HG03066 (cell line): ENCODE data around the gene CENPU.
"Not testable (repeated sequence)": the region's sequence is repeated elsewhere in the genome, so short reads cannot be mapped to it uniquely, and the experiment has no call there.

ENCODE experiments used
- ATAC-seq: cut with Tn5 transposase; IDR thresholded peaks from one replicate; pipeline ENCODE4 v1.9.1; 2021; ENCODE audit warnings: low read depth; ENCODE audit not compliant: unreplicated experiment

CENPU gene

GRCh38 chr4:184752496-184753275 lies 18.8 kb upstream of the CENPU start:
- no peak for ATAC-seq

GRCh38 chr4:184751585-184751956 lies 17.7 kb upstream of the CENPU start:
- ATAC-seq = no peak

GRCh38 chr4:184750926-184751584 lies 17.2 kb upstream of the CENPU start:
- no peak for ATAC-seq

- no peak for ATAC-seq
Observed at GRCh38 chr4:184748251-184748652, 14.4 kb upstream of the CENPU start.

GRCh38 chr4:184747034-184747830 lies 13.3 kb upstream of the CENPU start:
- ATAC-seq = no peak

- ATAC-seq = no peak
Observed at GRCh38 chr4:184745831-184746795, 12.2 kb upstream of the CENPU start.

GRCh38 chr4:184744236-184744635 lies 10.3 kb upstream of the CENPU start:
- ATAC-seq = no peak

GRCh38 chr4:184743650-184744049 lies 9.8 kb upstream of the CENPU start:
- ATAC-seq = no peak

- not testable (repeated sequence) for ATAC-seq
Observed at GRCh38 chr4:184741651-184742050, 7.8 kb upstream of the CENPU start.

GRCh38 chr4:184740980-184741391 lies 7.1 kb upstream of the CENPU start:
- ATAC-seq = no peak

- ATAC-seq = not testable (repeated sequence)
Observed at GRCh38 chr4:184739575-184739974, 5.7 kb upstream of the CENPU start.

- no peak for ATAC-seq
Observed at GRCh38 chr4:184734758-184735157, 862 bp upstream of the CENPU start.

GRCh38 chr4:184732126-184732525 lies 1.8 kb downstream of the CENPU start:
- no peak for ATAC-seq

GRCh38 chr4:184731056-184731455 lies 2.8 kb downstream of the CENPU start:
- ATAC-seq = no peak

GRCh38 chr4:184729946-184730345 lies 4.0 kb downstream of the CENPU start:
- no peak for ATAC-seq

- ATAC-seq = no peak
Observed at GRCh38 chr4:184728858-184729257, 5.0 kb downstream of the CENPU start.

GRCh38 chr4:184727430-184727829 lies 6.5 kb downstream of the CENPU start:
- no peak for ATAC-seq

GRCh38 chr4:184722798-184723197 lies 11.1 kb downstream of the CENPU start:
- no peak for ATAC-seq

GRCh38 chr4:184721254-184721653 lies 12.6 kb downstream of the CENPU start:
- no peak for ATAC-seq

GRCh38 chr4:184719407-184719806 lies 14.5 kb downstream of the CENPU start:
- no peak for ATAC-seq
